HepG2 (cell line): Measurements from ENCODE around the gene MTX3. TPM values are rescaled to one million over a fixed set of nuclear protein-coding genes. Genes with fewer than 3 reads are reported as not detected.

Experiments used
- ATF2 ChIP-seq: sonication (generic); formaldehyde crosslinking; IDR thresholded peaks from 2 replicates; pipeline ENCODE4 v1.4.0; 2020; ENCODE audit warnings: missing genetic modification reagents
- ZNF318 ChIP-seq: sonication (generic); formaldehyde crosslinking; IDR thresholded peaks from 2 replicates; pipeline ENCODE4 v1.4.0; 2020; ENCODE audit warnings: mild to moderate bottlenecking, missing genetic modification reagents
- ZNF816 ChIP-seq: sonication (generic); formaldehyde crosslinking; IDR thresholded peaks from 2 replicates; pipeline ENCODE4 v1.8.0; 2022; ENCODE audit warnings: missing genetic modification reagents, mild to moderate bottlenecking, borderline replicate concordance
- polyA plus RNA-seq, 8 experiments: library from polyadenylated mRNA; depleted of rRNA in 3 of 8; stranded (reverse) in 7 of 8; unstranded in 1 of 8; fragments of >200 nt; fragmentation: Illumina TruSeq in 4 of 8; extraction: Trizol in 4 of 8; gene quantifications; 2 replicates each; pipeline versions ENCODE4 v1.2.1 to v1.2.3, GENCODE V29; 2011 to 2016; ENCODE audit warnings: low read depth in 4 of 8, missing spikeins in 1 of 8, mixed read lengths in 1 of 8; ENCODE audit not compliant: insufficient read depth in 1 of 8
- total RNA-seq, 5 experiments: library from RNA; depleted of rRNA; stranded (reverse); fragments of >200 nt; fragmentation: Illumina TruSeq; extraction: Trizol; gene quantifications; 2 replicates each; pipeline ENCODE4 v1.2.3, GENCODE V29; 2016; ENCODE audit warnings: low read depth in 1 of 5

Gene MTX3
- total and polyA plus RNA-seq, 2 of the 13 experiments (the other 11 are each of a cell fraction or from before 2014, with no cell fraction given) = 9.9 to 16.7 TPM

- TF ChIP-seq ZNF318 (CRISPR knock-in tag) (no peak), ATF2 (CRISPR knock-in tag) (no peak), ZNF816 (CRISPR knock-in tag) (no peak)
Measured at GRCh38 chr5:80026841-80027240, 35.8 kb upstream of the MTX3 start (continued).
